Fibroblast of mammary gland (primary cell): ENCODE results near the gene MPC1.

Experiments
- DNase-seq: peaks from one replicate; pipeline ENCODE4 v3.0.0-alpha.2; 2010; ENCODE audit warnings: low read depth
- H3K4me3 ChIP-seq: 2 replicates; pipeline ENCODE4 v1.5.1; 2011; ENCODE audit warnings: low read depth, mild to moderate bottlenecking, low read length, moderate library complexity; ENCODE audit not compliant: control insufficient read depth
- CTCF ChIP-seq: conservative IDR thresholded peaks from 2 replicates; pipeline ENCODE4 v1.5.1; 2011; ENCODE audit warnings: low read depth, low read length, inconsistent platforms; ENCODE audit not compliant: control insufficient read depth, insufficient read depth

MPC1 gene

GRCh38 chr6:166342349-166343149 is 40.2 kb downstream of the MPC1 start, which contains the start of gene SFT2D1:
TSS of gene SFT2D1 (minus strand) at chr6:166342545. CDS start at chr6:166342481, 64 bp downstream.
- peak within 1 kb of the TSS; percentile 66 for H3K4me3 ChIP-seq
- no peak for TF ChIP-seq CTCF
- peak; percentile 66 for DNase-seq

GRCh38 chr6:166341977-166342348 is 40.8 kb downstream of the MPC1 start:
- no peak for TF ChIP-seq CTCF
- peak; percentile 24 for DNase-seq
- H3K4me3 ChIP-seq: peak overlapping the region; percentile 66

- no peak for TF ChIP-seq CTCF
- peak overlapping the region; percentile 66 for H3K4me3 ChIP-seq
- DNase-seq: no peak
Measured at GRCh38 chr6:166341464-166341863, 41.3 kb downstream of the MPC1 start.

GRCh38 chr6:166338854-166339253 is 43.9 kb downstream of the MPC1 start:
- H3K4me3 ChIP-seq: no peak overlapping the region
- no peak for TF ChIP-seq CTCF
- no peak for DNase-seq

- DNase-seq: no peak
- no peak overlapping the region for H3K4me3 ChIP-seq
- no peak for TF ChIP-seq CTCF
Measured at GRCh38 chr6:166336847-166337246, 45.9 kb downstream of the MPC1 start.

GRCh38 chr6:166335378-166336302 is 47.1 kb downstream of the MPC1 start:
- no peak for DNase-seq
- no peak for TF ChIP-seq CTCF
- no peak overlapping the region for H3K4me3 ChIP-seq
